ENCODE results near the gene CRKL.
"Not testable (repeated sequence)": the region's sequence is repeated elsewhere in the genome, so short reads cannot be mapped to it uniquely, and the experiment has no call there.

The CRKL gene

DNA sequence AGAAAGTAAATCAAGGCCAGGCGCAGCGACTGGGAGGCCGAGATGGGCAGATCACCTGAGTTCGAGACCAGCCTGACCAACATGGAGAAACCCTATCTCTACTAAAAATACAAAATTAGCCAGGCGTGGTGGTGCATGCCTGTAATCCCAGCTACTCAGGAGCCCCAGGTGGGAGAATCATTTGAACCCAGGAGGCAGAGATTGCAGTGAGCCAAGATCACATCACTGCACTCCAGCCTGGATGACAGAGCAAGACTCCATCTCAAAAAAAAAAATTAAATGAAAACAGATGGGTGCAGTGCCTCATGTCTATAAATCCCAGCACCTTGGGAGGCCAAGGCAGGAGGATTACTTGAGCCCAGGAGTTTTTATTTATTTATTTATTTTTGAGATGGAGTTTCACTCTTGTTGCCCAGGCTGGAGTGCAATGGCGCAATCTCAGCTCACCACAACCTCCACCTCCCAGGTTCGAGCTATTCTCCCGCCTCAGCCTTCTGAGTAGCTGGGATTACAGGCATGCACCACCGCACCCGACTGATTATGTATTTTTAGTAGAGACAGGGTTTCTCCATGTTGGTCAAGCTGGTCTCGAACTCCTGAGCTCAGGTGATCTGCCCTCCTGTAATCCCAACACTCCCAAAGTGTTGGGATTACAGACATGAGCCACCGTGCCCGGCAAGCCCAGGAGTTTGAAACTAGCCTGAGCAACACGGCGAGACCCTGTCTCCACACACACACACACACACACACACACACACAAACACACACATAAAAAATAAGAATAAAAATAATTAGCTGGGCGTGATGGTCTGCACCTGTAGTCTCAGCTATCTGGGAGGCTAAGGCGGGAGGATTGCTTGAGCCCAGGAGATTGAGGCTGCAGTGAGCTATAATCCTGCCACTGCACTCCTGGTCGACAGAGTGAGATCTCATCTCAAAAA, 15.8 kb upstream of the CRKL start:
- not testable (repeated sequence) for DNase-seq

GRCh38 chr22:20903093-20903492, 14.1 kb upstream of the CRKL start:
- no peak for DNase-seq

DNA sequence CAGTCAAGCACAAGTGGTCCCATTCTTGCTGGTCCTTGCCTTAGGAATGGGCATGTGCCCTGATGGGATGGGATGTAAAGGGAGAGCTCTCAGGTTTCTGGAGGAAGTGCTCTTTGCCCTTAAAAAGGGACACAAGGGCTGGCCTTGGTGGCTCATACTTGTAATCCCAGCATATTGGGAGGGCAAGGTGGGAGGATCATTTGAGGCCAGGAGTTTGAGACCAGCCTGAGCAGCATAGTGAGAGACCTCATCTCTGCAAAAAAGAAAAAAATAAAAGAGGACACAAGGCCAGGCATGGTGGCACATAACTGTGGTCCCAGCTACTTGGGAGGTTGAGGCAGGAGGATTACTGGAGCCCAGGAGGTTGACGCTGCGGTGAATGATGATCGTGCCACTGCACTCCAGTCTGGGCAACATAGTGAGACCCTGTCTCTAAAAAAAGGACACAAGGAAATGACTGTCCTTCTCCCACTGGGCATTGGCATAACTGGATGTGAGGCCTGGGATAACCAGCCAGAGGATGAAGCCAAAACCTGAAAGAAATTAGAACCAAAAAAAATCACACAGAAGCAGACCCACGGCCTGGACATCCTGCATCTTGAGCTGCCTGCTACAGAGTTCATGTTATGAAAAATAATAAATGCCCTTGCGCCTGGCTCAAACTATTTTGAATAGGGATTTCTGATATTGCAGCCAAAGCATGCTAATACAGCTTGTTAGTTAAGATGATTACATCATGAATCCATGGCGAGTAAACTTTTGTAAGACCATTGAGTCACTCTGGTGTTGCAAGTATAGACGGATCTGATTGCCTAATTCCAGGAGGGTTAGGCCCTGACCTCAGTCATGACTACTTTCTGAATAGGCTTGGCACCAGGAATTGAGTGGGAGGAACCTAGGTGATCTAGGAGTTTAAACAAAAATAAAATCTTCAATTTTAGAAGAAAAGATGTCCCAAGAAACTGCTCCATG, 12.9 kb upstream of the CRKL start:
- no peak for DNase-seq

DNA sequence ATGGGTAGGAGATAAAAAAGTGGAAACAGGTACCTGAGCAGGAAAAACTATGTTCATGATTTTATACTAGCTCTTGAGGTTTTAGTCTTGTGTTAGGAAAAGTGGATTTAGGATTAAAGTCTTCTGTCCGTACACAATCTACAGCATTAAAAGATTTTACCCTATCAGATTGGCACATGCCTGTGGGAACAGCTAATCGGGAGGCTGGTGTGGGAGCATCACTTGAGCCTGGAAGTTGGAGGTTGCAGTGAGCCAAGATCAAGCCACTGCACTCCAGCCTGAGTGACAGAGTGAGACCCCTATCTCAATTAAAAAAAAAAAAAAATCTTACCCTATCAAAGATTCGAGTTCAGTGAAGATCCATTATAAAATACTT, 12.2 kb upstream of the CRKL start:
- DNase-seq: no peak

GRCh38 chr22:20905415-20906386, 11.5 kb upstream of the CRKL start:
- no peak for DNase-seq

DNA sequence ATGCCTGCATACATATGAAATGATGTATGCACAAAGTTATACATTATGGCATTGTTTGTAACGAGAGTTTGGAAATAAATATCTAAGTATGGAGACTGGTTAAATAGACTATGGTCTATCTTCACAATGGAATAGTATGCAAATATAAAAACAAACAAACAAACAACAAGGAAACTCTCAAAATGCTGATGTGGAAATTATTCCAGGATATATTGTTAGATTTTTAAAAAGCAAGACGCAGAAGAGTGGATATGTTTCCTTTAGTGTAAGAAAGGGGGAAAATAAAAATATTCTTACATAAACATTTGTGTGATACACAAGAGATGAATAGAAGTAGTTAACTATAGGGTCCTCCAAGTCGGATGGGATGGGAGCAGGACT, 10.8 kb upstream of the CRKL start:
- DNase-seq: no peak

- DNase-seq: not testable (repeated sequence)
These were observed 8.5 kb upstream of the CRKL start for GRCh38 chr22:20908717-20909116.

DNA sequence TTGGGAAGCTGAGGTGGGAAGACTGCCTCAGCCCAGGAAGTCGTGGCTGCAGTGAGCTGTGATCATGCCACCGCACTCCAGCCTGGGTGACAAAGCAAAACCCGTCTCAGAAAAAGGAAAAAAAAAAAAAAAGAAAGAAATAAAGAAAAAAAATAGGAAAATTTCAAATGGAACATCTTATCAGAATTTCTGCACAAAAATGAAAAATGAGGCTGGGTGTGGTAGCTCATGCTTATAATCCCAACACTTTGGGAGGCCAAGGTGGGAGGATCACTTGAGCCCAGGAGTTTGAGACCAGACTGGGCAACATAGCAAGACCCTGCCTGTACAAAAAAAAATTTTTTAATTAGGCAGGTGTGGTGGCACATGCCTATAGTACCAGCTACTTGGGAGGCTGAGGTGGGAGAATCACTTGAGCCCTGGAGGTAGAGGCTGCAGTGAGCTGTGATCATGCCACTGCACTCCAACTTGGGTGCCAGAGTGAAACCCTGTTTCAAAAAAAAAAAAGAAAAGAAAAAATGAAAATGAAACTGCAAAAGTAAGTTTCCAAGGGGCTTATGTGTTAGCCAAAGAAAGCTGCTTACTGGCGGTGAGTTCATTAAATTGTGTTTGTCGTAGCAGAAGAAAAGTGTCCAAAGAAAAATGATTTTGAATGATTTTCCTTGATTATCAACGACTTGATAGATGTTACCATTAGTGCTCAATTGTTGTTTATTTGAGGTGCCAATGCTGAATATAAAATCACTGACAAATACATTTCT, 7.5 kb upstream of the CRKL start:
- no peak for DNase-seq

GRCh38 chr22:20912494-20912893, 4.7 kb upstream of the CRKL start:
- no peak for DNase-seq

DNA sequence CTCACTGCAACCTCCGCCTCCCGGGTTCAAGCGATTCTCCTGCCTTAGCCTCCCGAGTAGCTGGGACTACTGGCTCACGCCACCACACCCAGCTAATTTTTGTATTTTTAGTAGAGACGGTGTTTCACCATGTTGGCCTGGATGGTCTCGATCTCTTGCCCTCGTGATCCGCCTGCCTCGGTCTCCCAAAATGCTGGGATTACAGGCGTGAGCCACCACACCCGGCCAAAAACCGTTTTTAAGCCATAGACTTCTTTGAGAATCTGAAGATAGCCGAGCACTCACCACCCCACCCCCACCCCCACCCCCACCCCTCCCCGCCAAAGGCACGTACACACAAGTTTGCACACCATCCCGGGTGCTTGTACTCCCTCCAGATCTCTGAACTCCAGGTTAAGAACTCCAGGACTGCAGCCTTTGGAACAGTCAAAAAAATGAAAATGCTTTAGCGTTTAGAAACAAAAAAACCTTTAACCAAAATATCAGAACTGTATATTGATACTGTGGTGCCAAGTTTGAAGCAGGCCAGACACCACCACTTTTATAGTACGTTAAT, 1.5 kb downstream of the CRKL start:
- no peak for DNase-seq

GRCh38 chr22:20919718-20920117, 2.5 kb downstream of the CRKL start:
- DNase-seq: no peak

DNA sequence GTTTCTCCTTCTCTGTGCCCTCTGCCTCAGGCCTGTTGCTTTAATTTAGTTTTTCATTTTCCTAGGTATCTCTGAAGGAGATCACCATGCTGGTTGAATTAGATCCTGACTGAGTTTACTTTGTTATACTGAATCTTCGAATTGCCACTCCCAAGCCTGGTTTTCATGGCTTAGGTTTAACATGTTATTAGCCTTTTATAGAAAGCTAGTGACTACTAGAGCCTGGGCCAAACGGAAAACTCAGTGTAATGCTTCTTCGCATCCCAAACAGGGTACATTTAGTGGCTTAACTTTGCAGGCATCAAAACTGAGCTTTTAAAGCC, 3.6 kb downstream of the CRKL start:
- no peak for DNase-seq

- no peak for DNase-seq
These were observed 5.0 kb downstream of the CRKL start for GRCh38 chr22:20922141-20922751.

DNA sequence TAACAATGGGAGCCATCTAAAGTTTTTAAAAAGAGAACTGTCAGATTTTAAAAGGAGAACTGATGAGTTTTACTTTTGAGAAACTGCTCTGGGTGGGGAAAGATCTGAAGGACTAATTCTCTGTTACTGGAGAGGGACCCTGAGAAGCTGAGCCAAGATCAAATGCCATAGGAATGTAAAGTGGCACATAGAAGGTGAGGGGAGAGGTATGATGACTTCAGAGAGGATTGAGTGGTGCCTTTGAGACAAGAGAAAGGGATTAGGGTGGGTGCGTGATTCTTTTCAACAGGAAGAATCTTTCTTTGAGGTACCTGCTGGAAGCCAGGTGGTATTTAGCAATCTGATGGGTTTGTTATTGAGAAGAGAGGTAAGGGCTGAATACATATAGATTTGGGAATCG, 9.0 kb downstream of the CRKL start:
- DNase-seq: no peak

GRCh38 chr22:20927940-20928572, 10.8 kb downstream of the CRKL start:
- no peak for DNase-seq

DNA sequence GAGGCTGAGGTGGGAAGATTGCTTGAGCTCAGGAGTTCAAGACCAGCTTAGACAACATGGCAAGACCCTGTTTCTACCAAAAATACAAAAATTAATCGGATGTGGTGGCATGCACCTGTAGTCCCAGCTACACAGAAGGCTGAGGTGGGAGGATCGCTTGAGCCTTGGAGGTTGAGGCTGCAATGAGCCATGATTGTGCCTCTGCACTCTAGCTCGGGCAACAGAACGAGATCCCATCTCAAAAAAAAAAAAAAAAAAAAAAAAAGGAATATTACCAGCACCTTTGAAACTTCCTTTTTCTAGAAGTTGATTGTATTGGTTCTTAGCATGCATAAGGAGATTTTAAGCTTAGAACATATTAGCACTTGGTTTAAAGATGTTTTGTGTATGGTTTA, 11.4 kb downstream of the CRKL start:
- no peak for DNase-seq

GRCh38 chr22:20930004-20930403, 12.8 kb downstream of the CRKL start:
- no peak for DNase-seq

GRCh38 chr22:20930435-20930834, 13.2 kb downstream of the CRKL start:
- DNase-seq: not testable (repeated sequence)

- DNase-seq: no peak
These were observed 14.0 kb downstream of the CRKL start for GRCh38 chr22:20931126-20931654.

GRCh38 chr22:20933910-20934309, 16.7 kb downstream of the CRKL start:
- no peak for DNase-seq

Data from activated naive CD4-positive, alpha-beta T cell treated with anti-CD3 and anti-CD28 coated beads, Interleukin-2, amount 50 U/mL, for 16 hours (primary cell).